ENCODE measurements around the gene GLT6D1.

DNA sequence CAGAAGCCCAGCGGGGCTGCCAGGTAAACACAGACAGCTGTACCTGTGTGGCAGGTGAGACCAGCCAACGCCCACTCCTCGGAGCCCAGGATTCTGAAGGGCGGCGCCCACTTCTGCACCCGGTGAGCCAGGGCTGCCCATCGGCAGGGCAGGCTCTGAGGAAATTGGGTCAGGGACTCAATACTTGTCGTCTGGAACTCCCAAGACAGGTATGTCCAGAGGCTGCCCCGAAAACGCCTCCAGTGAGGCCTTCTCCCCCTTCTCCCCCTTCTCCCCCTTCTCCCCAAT, 19.8 kb downstream of the GLT6D1 start:
- TF ChIP-seq CTCF (IDR thresholded peaks at IDR 0.05) (no peak), POLR2A (IDR thresholded peaks at IDR 0.05) (no peak)
